Prostate gland (tissue), 2 donors: ENCODE results near the gene SLC66A2.

Experiments
- POLR2A ChIP-seq: fragments of 450-650 bp; IDR thresholded peaks from one replicate; pipeline ENCODE4 v1.6.1; 2016; ENCODE audit warnings: antibody characterized with exemption, mild to moderate bottlenecking
- POLR2AphosphoS5 ChIP-seq: sonication (generic); formaldehyde crosslinking; IDR thresholded peaks from one replicate; pipeline ENCODE4 v1.6.1; 2017; ENCODE audit warnings: antibody characterized with exemption
- TF ChIP-seq, protein P1 (sequence below), 4 experiments: fragments of 200-600 bp in 2 of 4; fragments of 450-650 bp in 2 of 4; sonication (generic) in 2 of 4; IDR thresholded peaks; 1 replicate in 3 of 4; 2 replicates in 1 of 4; pipeline ENCODE4 v1.5.1; 2016 to 2019; ENCODE audit warnings: antibody characterized with exemption in 4 of 4, mild to moderate bottlenecking in 2 of 4, moderate library complexity in 2 of 4

DNA sequence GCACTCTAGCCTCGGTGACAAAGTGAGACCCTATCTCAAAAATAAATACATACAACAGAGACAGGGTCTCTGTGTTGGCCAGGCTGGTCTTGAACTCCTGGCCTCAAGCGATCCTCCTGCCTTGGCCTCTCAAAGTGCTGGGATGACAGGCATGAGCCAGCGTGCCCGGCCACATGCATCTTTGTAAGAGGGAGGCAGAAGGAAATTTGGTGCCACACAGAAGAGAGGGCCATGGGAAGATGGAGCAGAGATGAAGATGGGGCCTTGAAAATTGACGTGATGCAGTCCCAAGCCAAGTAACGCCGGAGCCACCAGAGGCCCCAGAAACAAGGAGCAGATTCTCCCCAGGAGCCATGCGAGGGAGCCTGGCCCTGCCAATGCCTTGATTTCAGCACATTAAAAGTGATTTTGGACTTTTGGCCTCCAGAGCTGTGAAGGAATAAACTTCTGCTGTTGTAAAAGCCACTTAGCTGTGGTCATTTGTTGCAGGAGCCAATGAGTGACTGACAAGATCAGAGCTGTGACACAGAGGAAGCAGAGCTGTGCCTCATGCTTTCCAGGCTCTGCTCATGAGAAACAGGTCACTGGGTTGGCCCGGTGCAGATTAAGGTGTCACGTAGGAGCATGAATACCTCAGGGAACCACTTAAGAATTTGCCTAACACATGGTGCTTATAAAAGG, 2.7 kb upstream of the SLC66A2 start:
- TF ChIP-seq POLR2A: no peak
- TF ChIP-seq, protein P1, sequence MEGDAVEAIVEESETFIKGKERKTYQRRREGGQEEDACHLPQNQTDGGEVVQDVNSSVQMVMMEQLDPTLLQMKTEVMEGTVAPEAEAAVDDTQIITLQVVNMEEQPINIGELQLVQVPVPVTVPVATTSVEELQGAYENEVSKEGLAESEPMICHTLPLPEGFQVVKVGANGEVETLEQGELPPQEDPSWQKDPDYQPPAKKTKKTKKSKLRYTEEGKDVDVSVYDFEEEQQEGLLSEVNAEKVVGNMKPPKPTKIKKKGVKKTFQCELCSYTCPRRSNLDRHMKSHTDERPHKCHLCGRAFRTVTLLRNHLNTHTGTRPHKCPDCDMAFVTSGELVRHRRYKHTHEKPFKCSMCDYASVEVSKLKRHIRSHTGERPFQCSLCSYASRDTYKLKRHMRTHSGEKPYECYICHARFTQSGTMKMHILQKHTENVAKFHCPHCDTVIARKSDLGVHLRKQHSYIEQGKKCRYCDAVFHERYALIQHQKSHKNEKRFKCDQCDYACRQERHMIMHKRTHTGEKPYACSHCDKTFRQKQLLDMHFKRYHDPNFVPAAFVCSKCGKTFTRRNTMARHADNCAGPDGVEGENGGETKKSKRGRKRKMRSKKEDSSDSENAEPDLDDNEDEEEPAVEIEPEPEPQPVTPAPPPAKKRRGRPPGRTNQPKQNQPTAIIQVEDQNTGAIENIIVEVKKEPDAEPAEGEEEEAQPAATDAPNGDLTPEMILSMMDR (IDR thresholded peaks at IDR 0.05): no peak
- no peak for TF ChIP-seq POLR2AphosphoS5
